Activated CD8-positive, alpha-beta memory T cell treated with anti-CD3 and anti-CD28 coated beads for 24 hours (primary cell): ENCODE measurements around the gene SARM1.
A peak's percentile ranks its signal among the peaks of the same experiment; 100 is the strongest.
"Not testable (repeated sequence)": the region's sequence is repeated elsewhere in the genome, so short reads cannot be mapped to it uniquely, and the experiment has no call there.

ENCODE experiments used
- DNase-seq: peaks from one replicate; pipeline ENCODE4 v3.0.0-alpha.2; 2020

The SARM1 gene

DNA sequence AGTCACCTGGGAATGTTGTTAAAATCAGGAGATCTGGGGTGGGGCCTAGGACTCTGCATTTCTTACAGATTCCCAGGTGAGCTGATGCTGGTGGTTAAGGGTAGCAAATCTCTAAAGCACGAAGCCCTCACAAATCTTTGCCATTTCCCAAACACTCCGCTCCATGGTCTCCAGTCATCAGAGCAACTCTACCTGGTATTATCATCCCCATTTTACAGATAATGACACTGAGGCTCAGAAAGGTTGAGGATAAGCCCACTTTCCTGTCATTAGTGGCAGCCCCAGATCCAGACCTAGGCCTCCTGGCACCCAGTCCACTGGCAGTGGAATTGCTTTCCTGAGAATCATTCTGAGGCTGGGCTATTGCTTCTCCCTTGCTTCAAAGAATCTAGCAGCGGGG is 25.8 kb downstream of the SARM1 start:
- no peak for DNase-seq

DNA sequence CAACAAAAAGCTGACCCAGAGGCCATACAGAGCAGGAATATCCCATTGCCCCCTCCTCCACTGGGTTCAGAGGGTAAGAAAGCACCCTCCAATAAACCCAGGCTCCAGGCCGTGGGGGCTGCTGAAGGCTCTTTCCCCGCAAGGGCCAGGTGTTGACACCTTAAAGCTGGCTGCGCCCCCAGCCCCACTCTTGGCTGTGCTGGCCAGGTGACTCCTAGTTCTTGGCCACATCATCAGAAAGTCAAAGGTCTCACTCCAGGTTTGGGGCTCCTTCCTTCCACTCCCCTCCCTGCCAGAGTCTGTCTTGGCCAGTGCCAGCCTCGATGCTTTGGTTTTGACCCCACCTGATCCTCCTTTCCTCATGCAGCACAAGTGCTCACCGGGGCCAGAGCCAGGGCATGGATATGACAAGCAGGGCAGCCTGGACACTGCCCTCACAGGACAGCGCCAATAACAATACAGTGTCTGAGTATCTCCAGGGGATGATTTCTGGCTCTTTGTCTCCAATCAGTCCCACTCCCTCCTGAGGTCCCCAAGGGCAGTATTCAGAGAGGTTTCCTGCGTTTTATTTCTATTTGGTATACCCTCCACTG is 26.3 kb downstream of the SARM1 start:
- no peak for DNase-seq

DNA sequence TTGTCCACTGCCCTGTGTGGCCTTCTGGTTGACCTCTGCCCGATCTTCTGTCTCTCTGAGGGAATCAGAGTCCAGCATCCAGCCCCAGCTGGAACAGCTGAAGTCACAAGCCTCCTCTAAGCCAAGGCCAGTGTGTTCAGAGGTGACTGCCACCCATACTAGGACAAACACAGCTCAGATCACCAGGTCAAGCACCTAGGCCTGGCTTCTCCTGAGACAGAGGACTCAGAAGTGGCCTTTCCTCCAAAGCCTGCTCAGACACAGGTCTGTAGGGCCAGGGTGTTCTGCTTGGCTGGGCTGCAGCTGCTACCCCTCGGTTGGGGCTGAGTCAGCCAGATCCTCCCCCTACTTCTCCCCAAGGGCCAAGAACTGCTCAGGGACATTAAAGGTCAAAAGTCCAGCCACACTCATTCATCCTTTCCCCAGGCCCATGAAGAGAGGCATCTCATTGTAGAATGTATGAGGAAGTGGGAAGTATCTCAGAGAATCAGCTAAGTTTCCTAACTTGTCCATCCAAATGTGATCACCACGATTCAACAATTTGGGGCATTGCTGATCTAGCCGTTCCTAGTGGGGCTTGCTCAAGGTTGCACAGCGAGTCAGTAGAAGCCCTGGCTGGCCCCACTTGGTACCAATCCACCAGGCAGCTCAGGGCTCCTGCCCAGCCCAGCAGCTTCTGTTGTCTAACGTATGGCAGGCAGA is 26.9 kb downstream of the SARM1 start:
- DNase-seq: no peak

DNA sequence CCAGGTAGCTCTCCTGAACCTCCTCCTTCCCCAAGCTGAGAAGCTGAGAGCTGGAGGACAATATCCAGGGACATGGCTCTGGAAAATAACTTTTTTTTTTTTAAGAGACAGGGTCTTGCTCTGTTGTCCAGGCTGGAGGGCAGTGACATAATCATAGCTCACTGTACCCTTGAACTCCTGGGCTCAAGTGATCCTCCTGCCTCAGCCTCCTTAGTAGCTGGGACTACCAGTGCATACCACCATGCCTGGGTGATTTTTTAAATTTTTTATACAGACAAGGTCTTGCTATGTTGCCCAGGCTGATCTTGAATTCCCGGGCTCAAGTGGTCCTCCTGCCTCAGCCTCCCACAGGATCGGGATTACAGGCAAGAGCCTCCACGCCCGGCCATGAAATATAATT is 28.3 kb downstream of the SARM1 start:
- no peak for DNase-seq

DNA sequence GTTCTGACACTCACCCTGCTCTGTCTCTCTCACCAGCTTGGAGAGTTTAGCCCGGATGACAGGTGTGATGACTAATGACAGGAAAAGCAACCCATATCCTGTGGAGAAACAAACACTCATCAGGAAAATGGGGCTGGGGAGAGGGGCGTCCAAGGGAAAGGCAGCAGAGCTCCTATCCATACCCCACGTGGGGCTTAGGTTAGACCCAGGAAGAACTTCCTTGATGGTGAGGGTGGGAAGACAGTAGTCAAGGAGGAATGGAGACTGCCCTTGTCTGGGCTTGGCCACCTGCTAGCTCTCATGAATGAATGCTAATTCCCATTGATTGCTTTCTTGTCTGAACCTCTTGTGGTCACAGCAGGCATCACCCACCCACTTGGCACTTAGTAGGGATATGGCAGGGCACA is 30.7 kb downstream of the SARM1 start:
- DNase-seq: no peak

DNA sequence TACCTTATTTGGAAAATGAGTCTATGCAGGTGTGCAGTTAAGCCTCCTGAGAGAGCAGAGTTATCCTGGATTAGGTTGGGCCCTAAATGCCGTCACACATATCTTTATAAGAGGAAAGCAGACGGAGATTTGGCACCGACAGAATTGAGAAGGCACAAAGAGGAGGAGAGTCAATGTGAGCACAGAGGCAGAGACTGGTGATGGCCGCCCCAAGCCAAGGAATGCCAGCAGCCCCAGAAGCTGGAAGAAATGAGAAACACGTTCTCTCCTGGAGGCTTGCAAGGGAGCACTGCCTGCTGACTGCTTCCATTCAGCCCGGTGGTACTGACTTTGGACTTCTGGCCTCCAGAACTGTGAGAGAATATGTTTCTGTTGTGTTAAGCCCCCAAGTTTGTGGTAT is 31.4 kb downstream of the SARM1 start:
- no peak for DNase-seq

DNA sequence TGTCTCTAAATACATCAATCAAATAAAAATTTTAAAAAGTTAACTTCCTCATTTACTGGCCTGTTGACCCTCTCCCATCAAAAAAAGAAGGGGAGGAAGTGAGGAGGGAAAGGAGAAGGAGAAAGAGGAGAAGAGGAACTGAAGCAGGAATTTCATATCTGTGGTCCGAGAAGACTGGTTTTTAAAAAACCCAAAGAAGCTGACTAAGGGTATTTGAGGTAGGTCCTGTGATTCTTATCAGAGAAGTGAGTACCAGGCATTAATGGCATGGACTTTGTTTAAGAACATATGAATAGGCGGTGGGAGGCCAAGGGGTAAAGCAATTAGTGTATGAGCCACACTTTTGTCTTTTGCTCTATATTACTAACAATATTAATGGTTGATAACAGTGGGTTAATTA is 32.5 kb downstream of the SARM1 start:
- no peak for DNase-seq

DNA sequence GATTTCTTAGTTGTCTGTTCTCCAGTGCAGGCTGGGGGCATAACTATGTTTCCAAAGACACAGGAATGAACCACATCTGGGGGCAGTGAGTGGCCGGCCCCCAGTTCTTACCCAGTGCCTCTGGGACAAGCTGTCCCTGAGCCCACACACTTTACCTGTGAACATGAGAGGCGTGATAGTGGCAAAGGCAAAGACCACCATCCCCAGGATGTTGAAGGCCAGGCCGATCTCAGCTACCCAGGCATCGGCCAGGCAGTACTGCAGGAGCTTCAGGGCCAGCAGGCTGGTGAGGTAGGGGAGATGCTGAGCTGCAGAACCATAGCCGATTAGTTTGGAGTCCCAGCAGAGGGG is 32.9 kb downstream of the SARM1 start:
- DNase-seq: no peak

DNA sequence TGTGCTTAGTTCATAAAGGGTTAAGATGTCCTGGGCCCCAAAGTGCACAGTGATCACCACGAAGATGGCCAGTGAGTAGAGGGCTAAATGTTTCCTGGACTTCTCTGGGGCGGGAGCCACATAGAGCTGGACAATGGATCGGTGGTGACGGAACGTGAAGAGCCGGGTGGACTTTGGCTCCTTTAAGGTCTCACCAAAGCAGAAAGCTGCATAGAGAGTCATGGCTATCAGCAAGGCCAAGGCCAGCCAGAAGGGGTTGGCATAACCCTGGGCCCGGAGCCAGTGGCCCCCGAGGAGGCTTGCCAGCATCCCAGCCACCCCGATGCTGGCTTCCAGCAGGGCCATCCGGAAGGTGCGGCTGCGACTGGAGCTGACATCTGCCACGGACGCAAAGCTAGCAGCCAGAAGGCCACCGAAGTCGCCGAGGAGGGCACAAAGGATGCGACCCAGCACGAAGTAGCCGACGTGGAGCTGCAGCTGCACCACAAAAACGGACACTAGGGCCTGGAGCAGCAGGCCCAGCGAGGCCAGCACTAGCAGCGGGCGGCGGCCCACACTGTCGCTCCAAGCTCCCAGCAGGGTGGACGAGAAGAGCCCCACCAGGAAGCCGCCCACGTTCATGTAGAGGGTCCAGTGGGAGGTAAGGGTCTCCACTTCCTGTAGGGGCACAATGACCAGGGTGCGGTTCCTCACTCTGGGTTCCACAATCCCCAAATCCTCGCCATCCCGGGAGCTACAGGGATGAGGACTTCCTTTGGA is 33.5 kb downstream of the SARM1 start:
- no peak for DNase-seq

DNA sequence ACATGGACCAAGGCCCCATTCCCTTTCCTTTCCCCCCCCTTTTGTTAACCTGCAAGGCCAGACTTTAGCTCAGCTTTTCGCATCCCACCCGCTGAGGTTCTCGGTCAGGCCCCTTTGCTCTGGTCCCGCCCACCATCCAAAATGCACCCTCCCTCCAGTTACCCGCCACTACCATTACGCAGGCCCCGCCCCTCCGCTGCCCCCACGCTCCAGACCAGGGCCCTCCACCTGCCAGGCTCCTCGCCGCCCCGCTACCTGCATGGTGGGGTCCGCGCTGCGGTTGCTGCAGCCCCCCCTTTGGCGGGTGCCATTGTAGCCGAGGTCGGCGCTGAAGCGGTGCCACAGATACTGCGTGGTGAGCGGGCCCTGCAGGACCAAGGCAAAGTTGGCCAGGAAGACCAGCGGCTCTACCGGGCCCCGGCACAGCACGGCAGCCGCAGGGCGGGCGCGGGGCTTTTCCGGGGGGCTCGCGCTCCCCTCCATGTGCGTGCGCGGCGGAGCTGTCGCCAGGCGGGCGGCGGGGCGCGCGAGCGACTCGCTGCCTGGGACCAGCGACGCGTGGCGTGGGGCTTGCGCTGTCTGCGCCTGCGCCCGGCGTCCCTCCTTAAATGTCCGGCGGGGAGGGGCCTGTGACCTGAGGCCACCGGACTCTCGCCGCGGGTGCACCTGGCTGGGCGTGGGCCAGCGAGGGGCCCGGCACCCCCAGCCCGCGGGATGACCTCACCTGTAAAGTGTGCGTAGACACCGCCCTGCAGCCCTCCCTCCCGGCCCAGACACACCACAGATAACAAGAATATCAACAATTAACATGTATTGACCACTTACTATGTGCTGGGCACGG is 34.4 kb downstream of the SARM1 start, which contains the start of gene SLC46A1:
Gene SLC46A1, minus strand, starts transcription at position 581 of the 841 bp plus-strand sequence. Its CDS starts 98 bp downstream, at position 483.
- peak; percentile 87 for DNase-seq

DNA sequence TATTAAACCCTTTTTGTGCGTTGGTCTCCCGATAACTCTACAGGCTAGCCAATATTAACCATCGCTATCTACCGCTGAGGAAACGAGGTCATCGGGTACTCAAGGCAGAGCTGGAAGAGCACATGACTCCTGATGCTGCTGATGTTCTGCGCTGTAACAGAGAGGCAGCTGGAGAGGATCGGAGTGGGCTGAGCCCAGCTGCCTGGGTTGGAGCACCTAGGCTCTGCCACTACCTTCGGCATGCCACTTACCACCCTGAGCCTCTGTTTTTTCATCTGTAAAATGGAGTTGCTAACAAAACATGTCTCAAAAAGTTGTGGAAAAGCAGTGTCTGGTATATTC is 35.0 kb downstream of the SARM1 start:
- DNase-seq: no peak

DNA sequence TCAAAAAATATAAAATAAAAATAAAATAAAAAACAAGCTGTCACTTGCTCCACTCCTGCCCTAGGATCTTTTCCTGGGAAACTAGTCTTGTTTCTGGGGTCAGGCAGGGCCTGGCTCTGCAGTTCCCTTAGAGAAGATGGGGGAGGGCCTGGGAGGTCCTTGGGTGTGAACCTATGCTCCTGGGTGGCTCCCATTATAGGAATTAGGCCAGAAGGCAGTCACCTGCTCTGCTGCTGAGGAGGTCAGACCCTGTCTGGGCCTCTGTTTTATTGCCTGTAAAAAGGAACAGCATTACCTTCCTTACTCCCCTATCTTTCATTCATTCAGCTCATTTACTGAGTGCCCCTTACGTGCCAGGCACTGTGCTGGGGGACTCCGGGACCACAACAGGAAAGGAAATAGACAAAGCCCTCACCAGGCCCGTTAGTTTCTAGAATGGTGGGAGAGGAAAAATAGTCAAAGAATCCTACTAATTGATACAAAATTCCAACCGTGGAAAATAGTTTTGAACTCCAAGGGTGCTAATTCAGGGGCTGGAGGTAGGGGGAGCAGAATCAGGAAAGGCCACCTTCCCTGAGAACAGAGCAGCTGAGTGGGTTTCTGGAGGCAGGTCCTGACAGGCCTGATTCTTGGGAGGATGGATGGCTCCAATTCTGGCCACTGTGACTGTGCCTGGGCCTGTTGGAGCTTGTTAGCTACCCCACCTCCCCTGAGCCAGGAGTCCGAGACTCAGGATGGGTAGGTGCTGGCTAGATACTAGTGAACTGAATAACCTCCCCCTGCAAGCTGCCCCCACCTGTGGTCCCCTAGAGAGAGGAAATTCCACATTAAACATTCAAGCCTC is 35.9 kb downstream of the SARM1 start:
- no peak for DNase-seq

DNA sequence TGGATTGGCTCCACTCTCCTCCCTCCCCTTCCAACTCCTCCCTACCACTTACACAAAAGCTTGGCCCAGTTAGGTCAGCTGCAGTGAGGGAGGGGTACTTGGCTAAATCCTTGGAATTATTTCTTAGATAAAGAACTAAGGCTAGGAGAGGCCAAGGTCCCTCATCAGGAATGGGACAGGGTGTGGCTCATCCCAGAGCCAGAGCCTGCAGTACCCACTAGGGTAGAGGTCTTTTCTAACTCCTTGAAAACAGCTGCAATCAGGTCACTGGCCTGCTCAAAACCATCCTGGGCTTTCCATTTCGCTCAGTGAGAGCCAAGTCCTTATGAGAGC is 36.4 kb downstream of the SARM1 start:
- no peak for DNase-seq

DNA sequence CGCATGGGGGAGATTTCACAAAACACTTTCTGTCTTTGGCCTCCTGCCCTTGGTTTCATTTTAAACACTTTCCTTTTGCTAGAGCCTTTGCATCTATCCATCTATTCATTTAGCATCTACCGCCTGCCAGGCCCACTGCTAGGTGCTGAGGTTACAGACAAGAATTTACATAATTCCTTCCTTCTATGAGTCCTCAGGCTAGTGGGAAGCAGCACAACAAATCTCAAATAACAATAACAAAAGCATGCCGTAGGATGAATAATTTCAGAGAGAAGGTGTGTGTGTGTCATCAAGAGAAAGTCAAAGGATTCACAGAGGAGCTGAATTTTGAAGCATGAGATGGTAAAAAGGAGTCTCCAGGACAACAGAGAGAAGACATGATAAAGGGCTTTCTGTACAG is 40.6 kb downstream of the SARM1 start:
- DNase-seq: no peak

DNA sequence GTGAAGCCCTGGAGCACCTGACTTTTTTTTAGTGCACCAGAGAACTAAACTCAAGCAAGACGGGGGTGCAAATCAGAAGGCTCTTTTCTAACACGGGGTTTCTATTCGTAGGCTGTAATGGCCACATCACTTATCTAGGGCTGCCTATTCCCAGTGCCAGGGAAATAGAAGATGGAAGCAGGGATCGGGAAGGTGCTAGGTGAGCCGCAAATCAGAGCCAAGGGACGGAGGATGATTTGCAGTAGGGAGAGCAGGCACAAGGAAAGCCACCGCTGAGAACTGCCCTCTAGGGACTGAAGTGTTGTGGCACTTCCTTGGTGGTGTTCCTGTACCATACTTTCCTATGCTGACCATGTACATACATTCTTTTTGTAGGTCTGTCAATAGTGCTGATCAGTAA is 42.3 kb downstream of the SARM1 start:
- DNase-seq: no peak

DNA sequence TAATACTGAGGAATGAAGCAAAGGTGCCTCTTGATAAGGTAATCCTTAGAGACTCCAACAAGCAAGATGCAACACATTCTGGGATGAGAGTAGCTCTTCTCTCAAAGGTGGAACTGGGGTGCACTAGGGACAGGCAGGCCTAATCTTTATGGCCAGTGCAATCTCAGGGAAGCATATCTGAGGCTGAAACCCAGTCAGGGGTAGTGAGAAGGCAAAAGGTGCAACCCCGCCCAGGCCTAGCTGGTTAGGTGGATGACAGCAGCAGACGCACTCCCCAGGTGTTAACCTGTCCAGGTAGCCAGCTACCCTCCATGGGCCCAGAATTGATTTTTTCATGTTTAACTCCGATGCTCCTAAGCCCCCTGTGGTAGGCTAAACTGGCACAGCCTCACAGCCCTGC is 44.4 kb downstream of the SARM1 start:
- DNase-seq: no peak

DNA sequence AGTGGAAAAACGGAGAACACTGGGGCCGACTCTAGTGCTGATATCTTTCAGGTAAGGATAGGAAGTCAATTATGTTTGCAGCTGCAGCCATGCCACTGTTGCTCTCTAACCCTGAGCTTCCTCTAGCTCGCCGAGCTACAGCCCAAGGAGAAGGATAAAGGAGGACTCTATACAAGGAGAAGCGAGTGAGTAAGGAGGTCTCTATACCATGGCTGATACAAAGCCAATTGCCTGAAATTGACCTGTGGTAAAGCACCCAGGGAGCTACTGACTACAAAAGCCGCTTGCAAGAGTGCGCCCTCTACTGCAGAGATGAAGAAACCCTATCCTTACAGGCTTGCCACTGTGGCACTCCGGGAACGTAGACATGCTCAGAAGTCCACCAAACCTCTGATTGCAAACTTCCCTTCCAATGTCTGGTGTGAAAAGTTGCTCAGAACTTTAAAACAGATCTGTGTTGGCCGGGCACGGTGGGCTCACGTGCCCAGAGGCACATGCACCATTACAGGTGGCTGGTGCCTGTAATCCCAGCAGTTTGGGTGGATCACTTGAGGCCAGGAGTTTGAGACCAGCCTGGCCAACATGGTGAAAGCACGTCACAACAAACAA is 45.3 kb downstream of the SARM1 start:
- peak; percentile 69 for DNase-seq

DNA sequence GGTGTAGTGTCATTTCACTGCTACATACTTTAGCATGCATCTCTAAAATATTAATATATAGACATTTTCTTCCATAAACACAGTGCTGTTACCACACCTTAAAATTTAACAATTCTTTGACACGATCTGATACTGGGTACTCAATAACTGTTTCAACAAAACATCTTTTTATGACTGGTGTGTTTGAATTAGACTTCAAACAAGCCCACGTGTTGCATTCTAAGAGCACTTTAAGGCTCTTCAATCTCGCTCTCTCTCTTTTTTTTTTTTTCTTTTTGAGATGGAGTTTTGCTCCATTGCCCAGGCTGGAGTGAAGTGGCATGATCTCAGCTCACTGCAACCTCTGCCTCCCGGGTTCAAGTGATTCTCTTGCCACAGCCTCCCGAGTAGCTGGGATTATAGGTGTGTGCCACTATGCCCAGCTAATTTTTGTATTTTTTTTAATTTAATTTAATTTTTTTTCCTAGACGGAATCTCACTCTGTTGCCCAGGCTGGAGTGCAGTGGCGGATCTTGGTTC is 50.4 kb downstream of the SARM1 start:
- DNase-seq: no peak

DNA sequence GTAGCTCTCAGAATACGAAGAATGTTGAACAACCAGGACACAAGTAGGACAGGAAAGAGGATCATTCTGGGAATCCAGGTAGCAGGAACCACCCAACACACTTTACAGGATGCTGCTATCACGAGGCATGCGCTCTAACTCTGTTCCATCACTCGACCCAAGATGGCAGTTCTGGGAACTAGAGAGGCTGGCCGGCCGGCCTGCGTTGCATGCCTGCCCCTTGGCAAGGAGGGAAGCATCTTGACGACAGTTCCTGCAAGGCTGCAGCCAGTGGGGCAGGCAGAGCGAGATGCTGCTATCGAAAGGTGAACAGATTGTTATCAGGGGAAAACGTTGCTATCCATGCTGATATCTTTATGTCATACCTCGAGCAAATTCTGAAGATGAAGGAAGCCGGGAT is 53.7 kb downstream of the SARM1 start:
- DNase-seq: no peak

DNA sequence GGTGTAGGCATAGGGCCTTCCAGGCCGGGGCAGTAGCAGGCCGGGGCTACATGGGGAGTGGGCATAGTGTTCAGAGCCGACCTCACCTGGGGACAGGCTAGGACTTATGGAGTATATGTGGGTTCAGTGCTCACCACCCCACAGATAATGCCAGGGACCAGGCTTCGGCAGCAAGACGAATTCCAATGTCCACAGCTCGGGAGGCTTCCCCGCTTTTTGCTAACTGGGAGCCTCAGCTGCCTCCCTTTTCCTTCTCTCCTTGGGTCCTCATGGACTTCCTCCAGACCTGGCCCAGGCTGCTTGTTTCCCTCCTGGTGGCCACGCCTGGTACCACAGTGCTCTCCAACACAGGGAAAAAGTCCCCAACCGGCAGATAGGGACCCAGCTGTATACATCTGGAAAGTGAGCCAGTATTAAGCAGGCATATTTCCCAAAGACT is 54.6 kb downstream of the SARM1 start:
- DNase-seq: no peak

DNA sequence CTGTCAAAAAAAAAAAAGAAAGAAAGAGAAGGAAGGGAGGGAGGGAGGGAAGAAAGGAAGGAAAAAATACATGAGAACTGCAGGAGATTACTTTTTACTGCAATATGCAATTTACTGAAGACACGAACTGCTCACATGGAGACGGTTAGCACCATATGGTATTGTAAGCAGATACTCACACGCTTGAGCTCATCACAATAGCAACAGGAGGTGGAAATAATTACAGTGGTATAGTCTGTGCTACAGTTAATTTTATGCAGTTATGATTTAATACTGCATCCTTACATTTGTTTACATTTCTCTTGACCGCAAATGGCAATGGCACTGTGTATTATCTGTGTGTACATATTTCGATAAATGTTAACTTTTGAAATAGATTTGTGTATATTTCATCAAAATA is 55.9 kb downstream of the SARM1 start:
- no peak for DNase-seq

DNA sequence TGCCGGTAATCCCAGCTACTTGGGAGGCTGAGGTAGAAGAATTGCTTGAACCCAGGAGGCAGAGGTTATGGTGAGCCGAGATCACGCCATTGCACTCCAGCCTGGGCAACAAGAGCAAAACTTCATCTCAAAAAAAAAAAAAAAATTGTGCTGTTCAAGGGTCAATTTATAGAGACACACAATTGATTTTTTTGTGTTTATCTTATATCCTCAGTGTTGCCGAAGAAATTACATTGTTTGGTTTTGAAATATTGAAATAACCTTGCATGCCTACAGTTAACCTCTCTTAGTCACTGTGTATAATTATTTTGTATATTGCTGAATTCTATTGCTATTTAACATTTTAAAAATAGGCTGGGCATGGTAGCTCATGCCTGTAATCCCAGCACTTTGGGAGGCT is 56.5 kb downstream of the SARM1 start:
- not testable (repeated sequence) for DNase-seq
